ENCODE data around the gene LMAN1L. TPM values are rescaled to one million over a fixed set of nuclear protein-coding genes. Genes with fewer than 3 reads are reported as not detected.

Gene LMAN1L
- total and polyA plus RNA-seq, 4 donors: 0.08 TPM; not detected in 3

GRCh38 chr15:74799255-74799855 is 13.3 kb upstream of the LMAN1L start (continued):
- TF ChIP-seq, protein P1, sequence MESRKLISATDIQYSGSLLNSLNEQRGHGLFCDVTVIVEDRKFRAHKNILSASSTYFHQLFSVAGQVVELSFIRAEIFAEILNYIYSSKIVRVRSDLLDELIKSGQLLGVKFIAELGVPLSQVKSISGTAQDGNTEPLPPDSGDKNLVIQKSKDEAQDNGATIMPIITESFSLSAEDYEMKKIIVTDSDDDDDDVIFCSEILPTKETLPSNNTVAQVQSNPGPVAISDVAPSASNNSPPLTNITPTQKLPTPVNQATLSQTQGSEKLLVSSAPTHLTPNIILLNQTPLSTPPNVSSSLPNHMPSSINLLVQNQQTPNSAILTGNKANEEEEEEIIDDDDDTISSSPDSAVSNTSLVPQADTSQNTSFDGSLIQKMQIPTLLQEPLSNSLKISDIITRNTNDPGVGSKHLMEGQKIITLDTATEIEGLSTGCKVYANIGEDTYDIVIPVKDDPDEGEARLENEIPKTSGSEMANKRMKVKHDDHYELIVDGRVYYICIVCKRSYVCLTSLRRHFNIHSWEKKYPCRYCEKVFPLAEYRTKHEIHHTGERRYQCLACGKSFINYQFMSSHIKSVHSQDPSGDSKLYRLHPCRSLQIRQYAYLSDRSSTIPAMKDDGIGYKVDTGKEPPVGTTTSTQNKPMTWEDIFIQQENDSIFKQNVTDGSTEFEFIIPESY (IDR thresholded peaks at IDR 0.05): no peak
- TF ChIP-seq SP1 (IDR thresholded peaks at IDR 0.05) (no peak), FOXA2 (IDR thresholded peaks at IDR 0.05) (no peak), FOXA1 (IDR thresholded peaks at IDR 0.05) (no peak), NR2F2 (IDR thresholded peaks at IDR 0.05) (peak; percentile 9), HNF4G (IDR thresholded peaks at IDR 0.05) (no peak), MAX (IDR thresholded peaks at IDR 0.05) (peak; percentile 42), EGR1 (IDR thresholded peaks at IDR 0.05; ENCODE audit: low read depth in 2 of 2) (no peak), TAF1 (conservative IDR thresholded peaks at IDR 0.05) (no peak)

- peak; percentile 86 for DNase-seq (ENCODE audit: low spot score)
- Histone ChIP-seq H3K27me3 (ENCODE audit: control insufficient read depth in 4 of 4, insufficient read depth in 4 of 4, low read length in 3 of 4) (no peaks in the 10 kb centered on the region), H3K27ac (ENCODE audit: low read depth in 1 of 2, low read length in 2 of 2) (peak overlapping the region; percentile 76 to 77), H3K4me1 (ENCODE audit: control insufficient read depth in 4 of 4, insufficient read depth in 4 of 4, low read length in 3 of 4) (peaks cover 23 to 56% (median 48%) of the 10 kb centered on the region in 4 donors), H3K36me3 (ENCODE audit: control insufficient read depth in 4 of 4, insufficient read depth in 3 of 4, low read depth in 1 of 4, low read length in 3 of 4) (peaks cover 8 to 39% (median 27%) of the 10 kb centered on the region in 4 donors), H3K4me3 (ENCODE audit: low read depth in 1 of 3, low read length in 3 of 3) (no peak overlapping the region), H3K9ac (ENCODE audit: low read depth in 1 of 2, low read length in 2 of 2) (peak overlapping the region in 1 of 2 donors; percentile 10), H3K9me3 (ENCODE audit: control insufficient read depth in 4 of 4, low read length in 3 of 4) (no peaks in the 10 kb centered on the region)
- TF ChIP-seq SP1 (IDR thresholded peaks at IDR 0.05) (peak; percentile 43), TAF1 (conservative IDR thresholded peaks at IDR 0.05) (no peak), FOXA2 (IDR thresholded peaks at IDR 0.05) (no peak), HNF4A (conservative IDR thresholded peaks at IDR 0.05) (peak; percentile 19 to 63), RXRA (IDR thresholded peaks at IDR 0.05) (peak; percentile 61 to 77), RAD21 (IDR thresholded peaks at IDR 0.05) (peak; percentile 97 to 99), EGR1 (IDR thresholded peaks at IDR 0.05; ENCODE audit: low read depth in 2 of 2) (no peak), NR2F2 (IDR thresholded peaks at IDR 0.05) (peak; percentile 7), CTCF (IDR thresholded peaks at IDR 0.05; ENCODE audit: low read depth, low read length, missing input control) (peak; percentile 98), MAX (IDR thresholded peaks at IDR 0.05) (peak; percentile 7)
- TF ChIP-seq, protein P1 (IDR thresholded peaks at IDR 0.05): no peak
- TF ChIP-seq, protein P2, sequence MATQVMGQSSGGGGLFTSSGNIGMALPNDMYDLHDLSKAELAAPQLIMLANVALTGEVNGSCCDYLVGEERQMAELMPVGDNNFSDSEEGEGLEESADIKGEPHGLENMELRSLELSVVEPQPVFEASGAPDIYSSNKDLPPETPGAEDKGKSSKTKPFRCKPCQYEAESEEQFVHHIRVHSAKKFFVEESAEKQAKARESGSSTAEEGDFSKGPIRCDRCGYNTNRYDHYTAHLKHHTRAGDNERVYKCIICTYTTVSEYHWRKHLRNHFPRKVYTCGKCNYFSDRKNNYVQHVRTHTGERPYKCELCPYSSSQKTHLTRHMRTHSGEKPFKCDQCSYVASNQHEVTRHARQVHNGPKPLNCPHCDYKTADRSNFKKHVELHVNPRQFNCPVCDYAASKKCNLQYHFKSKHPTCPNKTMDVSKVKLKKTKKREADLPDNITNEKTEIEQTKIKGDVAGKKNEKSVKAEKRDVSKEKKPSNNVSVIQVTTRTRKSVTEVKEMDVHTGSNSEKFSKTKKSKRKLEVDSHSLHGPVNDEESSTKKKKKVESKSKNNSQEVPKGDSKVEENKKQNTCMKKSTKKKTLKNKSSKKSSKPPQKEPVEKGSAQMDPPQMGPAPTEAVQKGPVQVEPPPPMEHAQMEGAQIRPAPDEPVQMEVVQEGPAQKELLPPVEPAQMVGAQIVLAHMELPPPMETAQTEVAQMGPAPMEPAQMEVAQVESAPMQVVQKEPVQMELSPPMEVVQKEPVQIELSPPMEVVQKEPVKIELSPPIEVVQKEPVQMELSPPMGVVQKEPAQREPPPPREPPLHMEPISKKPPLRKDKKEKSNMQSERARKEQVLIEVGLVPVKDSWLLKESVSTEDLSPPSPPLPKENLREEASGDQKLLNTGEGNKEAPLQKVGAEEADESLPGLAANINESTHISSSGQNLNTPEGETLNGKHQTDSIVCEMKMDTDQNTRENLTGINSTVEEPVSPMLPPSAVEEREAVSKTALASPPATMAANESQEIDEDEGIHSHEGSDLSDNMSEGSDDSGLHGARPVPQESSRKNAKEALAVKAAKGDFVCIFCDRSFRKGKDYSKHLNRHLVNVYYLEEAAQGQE (IDR thresholded peaks at IDR 0.05): no peak
- 25% methylated on average over 18 of the region's 18 CpGs for WGBS
Measured at GRCh38 chr15:74799856-74800558, 12.6 kb upstream of the LMAN1L start.
